ENCODE measurements around the gene MNT. TPM values are rescaled to one million over a fixed set of nuclear protein-coding genes. Genes with fewer than 3 reads are reported as not detected.
A peak's percentile ranks its signal among the peaks of the same experiment; 100 is the strongest.

MNT gene
- total RNA-seq, 1 experiment from 2014 or later, result 9.0 TPM

DNA sequence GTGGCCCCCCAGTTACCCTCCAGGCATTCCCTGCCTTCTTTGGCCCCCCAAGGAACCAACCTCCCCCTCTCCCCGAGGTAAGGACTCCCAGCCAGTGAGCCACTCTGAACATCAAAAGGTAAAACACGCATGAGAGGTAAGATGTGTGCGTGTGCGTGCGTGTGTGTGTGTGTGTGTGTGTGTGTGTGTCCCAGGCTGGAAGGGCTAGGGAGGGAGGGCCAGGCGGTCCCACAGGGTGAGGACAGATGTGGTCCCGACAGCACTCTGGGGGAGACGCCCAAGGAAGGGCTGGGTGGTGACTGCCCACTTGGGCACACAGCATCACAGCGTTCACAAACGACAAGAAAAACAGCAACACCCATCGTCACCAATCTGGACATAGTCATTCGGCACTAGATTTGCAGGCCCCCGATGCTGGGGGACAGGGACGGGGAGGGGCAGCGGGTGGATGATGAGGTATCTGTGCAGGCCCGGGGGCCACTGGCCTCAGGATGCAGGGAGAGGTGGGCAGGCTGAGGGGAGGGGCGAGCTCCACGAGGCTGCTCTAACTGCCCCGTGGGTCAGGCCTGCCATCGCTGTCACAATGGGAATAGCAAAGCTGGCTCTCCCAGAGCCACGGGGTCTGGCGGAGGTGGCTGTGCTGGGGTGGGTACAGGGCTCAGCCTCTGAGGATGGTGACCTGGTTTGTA, 16.3 kb downstream of the MNT start:
- Histone ChIP-seq H3K36me3 (replicated peaks; ENCODE audit: control insufficient read depth, insufficient read depth, low read length) (no peaks in the 10 kb centered on the region; the same call in 1 of the 2 replicates), H3K4me3 (ENCODE audit: insufficient read depth, low read depth, low read length) (no peak overlapping the region), H3K27me3 (ENCODE audit: control insufficient read depth, insufficient read depth, low read length) (no peaks in the 10 kb centered on the region)
- no peak for DNase-seq

DNA sequence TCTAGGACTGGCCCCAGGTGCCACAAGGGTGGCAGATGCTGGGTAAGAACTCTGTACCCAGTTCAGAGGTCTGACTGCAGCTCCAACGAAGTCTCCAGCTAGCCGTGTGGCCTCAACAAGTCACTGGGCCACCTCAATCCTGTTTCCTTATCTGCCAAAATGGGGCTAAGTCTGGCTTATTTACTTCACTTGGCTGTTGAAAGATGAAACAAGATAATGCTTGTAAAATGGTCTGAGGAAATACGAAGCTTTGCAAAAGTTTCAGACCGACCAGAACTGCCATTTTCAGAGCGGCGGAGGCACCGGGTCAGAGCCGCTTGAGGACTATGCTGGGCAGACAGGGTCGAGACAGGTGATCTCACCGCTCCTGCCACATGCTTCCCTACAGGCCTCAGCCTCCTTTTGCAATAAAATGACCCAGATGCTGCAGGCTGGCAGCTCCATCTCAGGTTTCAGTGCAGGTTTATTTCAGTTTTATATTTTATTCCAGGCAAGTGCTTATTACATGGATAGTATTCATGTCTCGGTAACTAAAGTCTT, 17.2 kb downstream of the MNT start:
- no peaks in the 10 kb centered on the region; the same call in 1 of the 2 replicates for H3K36me3 ChIP-seq (replicated peaks; ENCODE audit: control insufficient read depth, insufficient read depth, low read length)
- DNase-seq, result no peak
- H3K27me3 ChIP-seq (ENCODE audit: control insufficient read depth, insufficient read depth, low read length), result no peaks in the 10 kb centered on the region
- no peak overlapping the region for H3K4me3 ChIP-seq (ENCODE audit: insufficient read depth, low read depth, low read length)

DNA sequence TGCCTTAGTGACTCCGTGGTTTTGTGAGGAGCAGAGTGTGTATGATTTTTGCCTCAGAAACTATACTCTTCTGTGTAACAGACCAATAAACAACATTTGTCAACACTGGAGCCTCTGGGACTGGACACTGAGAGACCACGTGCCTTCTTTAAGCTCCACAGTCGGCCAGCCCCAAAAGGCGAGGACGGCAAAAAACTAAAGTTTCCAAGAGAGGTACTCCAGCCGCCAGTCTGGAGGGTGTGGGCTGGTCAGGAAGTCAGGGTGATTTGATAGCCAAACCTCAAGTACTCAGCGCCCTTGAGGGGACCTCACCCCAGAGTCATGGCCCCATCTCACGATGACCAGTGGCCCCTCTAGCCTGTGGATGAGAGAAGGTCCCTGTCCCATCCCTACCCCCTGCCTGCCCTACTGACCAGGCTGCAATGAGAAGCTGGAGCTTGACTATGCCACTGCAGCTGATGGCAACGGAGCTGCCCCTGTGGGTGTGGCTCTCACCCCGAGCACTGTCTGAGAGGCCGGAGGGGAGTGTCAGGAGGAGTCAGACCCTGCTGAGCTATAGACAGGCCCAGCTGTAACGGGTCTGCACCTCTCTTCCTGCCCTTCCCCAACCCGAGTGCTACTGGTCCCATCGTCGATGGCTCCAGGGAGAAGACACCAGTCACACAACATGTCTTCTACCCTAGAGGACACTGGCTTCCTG, 19.8 kb downstream of the MNT start:
- no peaks in the 10 kb centered on the region; the same call in none of the 2 replicates for H3K36me3 ChIP-seq (replicated peaks; ENCODE audit: control insufficient read depth, insufficient read depth, low read length)
- no peak overlapping the region for H3K4me3 ChIP-seq (ENCODE audit: insufficient read depth, low read depth, low read length)
- H3K27me3 ChIP-seq (ENCODE audit: control insufficient read depth, insufficient read depth, low read length), result no peaks in the 10 kb centered on the region
- DNase-seq, result no peak

DNA sequence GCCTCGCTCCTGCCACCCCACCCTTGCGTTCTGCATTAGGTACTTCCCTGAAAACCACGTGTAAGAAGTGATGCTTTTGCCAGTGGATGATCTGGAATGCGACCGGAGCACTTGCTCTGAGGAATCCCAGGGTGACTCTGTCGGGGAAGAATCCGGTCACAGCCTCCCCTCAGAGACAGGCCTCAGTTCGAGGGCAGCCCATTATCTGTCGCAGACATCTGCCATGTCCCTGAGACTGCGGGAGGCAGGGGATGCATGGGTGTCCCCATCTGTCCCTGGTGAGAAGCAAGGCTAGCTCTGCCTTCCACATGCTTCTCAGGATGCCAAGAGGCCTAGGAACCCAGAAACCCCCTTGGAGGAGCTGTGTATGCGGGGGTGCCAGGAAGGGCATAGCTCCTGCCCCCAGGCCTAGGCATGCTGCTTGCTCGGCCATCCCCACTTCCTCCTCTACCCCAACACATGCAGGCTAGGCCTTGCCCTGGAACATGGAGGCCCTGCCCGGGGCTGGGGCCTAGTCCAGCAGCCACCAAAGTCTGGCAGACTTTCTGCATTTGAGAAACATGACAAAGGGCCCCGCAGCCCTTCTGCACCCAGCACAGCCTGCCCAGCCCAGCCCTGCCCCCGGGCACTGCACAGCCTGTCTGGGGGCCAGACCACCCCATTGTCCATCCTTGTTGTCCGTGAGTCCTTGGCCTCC, 20.5 kb downstream of the MNT start:
- Histone ChIP-seq H3K27me3 (ENCODE audit: control insufficient read depth, insufficient read depth, low read length) (no peaks in the 10 kb centered on the region), H3K4me3 (ENCODE audit: insufficient read depth, low read depth, low read length) (no peak overlapping the region), H3K36me3 (replicated peaks; ENCODE audit: control insufficient read depth, insufficient read depth, low read length) (no peaks in the 10 kb centered on the region; the same call in none of the 2 replicates)
- DNase-seq, result no peak

DNA sequence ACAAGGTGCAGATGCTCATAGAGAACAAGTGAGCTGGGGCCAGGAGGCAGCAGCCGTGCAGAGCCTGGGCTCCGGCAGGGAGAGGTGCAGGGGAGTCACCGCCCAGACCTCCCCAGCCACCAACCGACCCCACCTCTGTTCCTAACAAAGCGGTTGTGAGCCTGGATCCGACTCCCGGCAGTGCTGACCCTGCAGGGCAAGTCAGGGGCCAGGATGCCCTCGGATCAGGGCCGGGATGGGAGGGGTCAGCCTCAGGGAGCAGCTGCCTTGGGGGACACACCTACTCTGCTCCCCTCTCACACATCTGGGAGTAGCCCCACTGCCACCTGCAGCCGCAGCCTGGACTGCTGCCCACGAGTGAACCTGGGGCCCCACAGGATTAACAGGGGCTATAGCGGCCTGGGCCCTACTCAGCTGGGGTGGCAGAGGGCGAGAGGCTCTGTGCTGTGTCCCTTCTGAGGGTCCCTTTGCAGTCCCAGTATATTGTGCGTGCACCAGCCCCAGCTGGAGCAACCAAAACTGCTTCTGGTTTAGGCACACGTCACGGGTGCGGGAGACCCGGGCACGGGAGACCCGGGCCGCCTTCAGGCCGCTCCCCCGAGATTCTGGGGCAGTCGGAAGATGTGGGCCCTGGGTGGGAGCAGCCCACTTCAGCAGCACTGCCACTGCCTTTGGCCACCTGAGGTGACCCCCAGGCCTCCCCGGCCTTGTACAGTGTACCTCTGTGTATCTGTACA, 21.2 kb downstream of the MNT start:
- Histone ChIP-seq H3K4me3 (ENCODE audit: insufficient read depth, low read depth, low read length) (no peak overlapping the region), H3K36me3 (replicated peaks; ENCODE audit: control insufficient read depth, insufficient read depth, low read length) (no peaks in the 10 kb centered on the region; the same call in none of the 2 replicates), H3K27me3 (ENCODE audit: control insufficient read depth, insufficient read depth, low read length) (no peaks in the 10 kb centered on the region)
- no peak for DNase-seq

DNA sequence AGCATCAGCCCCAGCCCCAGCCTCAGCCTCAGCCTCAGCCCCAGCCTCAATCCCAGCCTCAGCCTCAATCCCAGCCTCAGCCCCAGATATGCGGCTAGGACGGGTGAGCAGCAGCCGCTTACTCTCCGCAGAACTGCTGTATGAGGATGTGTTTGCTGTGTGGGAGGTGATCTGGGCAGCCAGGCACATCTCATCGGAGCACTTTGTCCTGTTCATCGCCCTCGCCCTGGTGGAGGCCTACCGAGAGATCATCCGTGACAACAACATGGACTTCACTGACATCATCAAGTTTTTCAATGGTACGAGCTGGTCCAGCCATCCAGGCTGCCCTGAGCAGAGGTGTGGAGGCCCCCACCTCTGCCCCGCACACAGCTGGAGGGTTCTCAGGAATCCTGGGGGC, 22.0 kb downstream of the MNT start:
- H3K4me3 ChIP-seq (ENCODE audit: insufficient read depth, low read depth, low read length), result no peak overlapping the region
- no peaks in the 10 kb centered on the region; the same call in none of the 2 replicates for H3K36me3 ChIP-seq (replicated peaks; ENCODE audit: control insufficient read depth, insufficient read depth, low read length)
- DNase-seq, result no peak
- H3K27me3 ChIP-seq (ENCODE audit: control insufficient read depth, insufficient read depth, low read length), result no peaks in the 10 kb centered on the region

DNA sequence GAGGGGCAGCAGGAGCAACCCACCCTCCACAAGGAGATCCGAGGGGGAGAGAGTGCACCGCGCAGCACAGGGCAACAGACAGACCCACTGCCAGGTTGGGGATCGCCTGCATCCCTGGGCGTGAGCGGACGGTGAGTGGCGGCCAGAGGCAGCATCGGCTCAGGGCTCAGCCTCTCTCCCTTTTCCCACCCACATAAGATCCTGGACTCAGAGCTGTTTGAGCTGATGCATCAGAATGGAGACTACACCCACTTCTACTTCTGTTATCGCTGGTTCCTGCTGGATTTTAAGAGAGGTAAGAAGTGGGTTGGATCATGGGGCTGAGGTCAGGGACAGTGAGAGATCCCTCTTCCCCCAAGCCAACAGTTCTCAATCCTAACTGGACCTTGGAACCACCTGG, 23.2 kb downstream of the MNT start:
- DNase-seq, result no peak
- Histone ChIP-seq H3K4me3 (ENCODE audit: insufficient read depth, low read depth, low read length) (no peak overlapping the region), H3K27me3 (ENCODE audit: control insufficient read depth, insufficient read depth, low read length) (no peaks in the 10 kb centered on the region), H3K36me3 (replicated peaks; ENCODE audit: control insufficient read depth, insufficient read depth, low read length) (peaks cover 1% of the 10 kb centered on the region)

DNA sequence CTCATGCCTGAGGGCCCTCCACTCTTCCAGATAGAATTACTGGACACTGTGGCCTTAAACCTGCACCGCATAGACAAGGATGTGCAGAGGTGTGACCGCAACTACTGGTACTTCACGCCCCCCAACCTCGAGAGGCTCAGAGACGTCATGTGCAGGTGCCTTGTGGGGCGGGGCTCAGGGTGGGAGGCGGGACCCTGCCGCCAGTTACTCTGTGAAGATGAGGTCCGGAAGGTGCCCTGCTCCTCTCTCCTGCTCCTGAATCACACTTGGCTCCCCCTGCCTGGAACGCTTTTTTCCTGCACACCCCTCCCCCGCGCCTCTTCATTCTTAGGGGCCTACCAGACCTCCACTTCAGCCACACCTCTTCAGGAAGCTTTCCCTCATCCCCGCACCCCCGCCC, 24.8 kb downstream of the MNT start:
- Histone ChIP-seq H3K27me3 (ENCODE audit: control insufficient read depth, insufficient read depth, low read length) (no peaks in the 10 kb centered on the region), H3K36me3 (replicated peaks; ENCODE audit: control insufficient read depth, insufficient read depth, low read length) (peaks cover 1% of the 10 kb centered on the region), H3K4me3 (ENCODE audit: insufficient read depth, low read depth, low read length) (no peak overlapping the region)
- peak; percentile 73 for DNase-seq

DNA sequence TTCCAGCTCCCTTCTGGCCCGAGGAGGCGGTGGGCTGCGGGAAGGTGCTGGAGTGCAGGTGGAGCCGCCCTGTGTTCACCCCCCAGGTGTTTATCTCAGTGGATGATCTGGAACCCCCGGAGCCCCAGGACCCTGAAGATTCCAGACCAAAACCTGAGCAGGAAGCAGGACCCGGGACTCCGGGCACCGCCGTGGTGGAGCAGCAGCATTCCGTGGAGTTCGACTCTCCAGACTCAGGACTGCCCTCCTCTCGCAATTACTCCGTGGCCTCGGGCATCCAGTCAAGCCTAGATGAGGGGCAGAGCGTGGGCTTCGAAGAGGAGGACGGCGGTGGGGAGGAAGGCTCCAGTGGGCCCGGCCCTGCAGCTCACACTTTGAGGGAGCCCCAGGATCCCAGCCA, 25.5 kb downstream of the MNT start:
- H3K27me3 ChIP-seq (ENCODE audit: control insufficient read depth, insufficient read depth, low read length), result no peaks in the 10 kb centered on the region
- H3K36me3 ChIP-seq (replicated peaks; ENCODE audit: control insufficient read depth, insufficient read depth, low read length), result peaks cover 1% of the 10 kb centered on the region
- H3K4me3 ChIP-seq (ENCODE audit: insufficient read depth, low read depth, low read length), result no peak overlapping the region
- DNase-seq, result no peak

DNA sequence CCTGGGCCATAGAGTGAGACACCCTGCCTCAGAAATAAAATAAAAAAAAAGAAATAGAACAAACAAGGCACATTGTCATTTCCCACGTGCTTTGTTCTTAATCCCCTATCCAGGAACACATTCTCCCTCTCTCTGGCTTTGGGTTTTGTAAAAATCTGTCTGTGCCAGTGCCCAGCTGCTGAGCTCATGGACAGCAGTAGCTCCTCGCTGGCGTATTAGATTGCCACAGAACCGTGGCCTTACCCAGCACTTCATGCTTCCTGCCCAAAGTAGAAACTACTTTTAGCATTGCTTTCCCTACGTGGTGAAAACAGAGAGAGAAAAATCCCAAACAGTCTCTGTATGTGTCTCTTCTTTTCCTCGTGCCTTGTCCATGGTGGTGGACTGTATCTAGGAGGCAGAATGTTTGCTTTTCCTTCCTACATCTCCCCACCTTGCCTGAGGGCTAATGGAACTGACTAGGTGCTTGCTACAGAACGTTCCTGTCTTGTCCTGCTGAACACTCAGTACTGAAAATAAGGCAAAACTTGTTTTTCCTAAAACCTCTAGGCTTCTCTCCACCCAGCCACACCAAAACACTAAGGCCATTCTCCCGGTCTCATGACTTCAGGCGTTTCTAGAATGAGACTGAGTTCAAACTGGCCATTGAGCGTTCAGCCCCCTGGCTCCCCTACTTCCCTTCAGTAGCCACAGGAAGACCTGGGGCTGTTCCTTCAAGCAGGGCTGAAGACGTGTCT, 26.1 kb downstream of the MNT start:
- Histone ChIP-seq H3K4me3 (ENCODE audit: insufficient read depth, low read depth, low read length) (no peak overlapping the region), H3K36me3 (replicated peaks; ENCODE audit: control insufficient read depth, insufficient read depth, low read length) (peaks cover 1% of the 10 kb centered on the region), H3K27me3 (ENCODE audit: control insufficient read depth, insufficient read depth, low read length) (no peaks in the 10 kb centered on the region)
- no peak for DNase-seq

DNA sequence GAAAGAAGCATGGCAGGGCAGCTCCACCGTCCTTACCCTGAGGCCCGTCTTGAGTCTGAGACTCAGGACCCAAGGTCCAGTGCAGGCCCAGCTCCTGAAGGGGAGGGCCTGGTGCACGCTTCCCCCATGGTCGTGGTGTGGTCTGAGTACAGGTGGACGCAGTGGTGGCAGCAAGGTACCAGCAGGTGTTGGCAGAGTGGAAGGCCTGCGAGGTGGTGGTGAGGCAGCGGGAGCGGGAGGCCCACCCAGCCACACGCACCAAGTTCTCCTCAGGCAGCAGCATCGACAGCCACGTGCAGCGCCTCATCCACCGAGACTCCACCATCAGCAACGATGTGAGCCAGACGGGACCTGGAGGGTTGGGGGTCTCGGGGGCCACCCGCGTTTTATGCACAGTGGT, 27.7 kb downstream of the MNT start:
- no peaks in the 10 kb centered on the region for H3K27me3 ChIP-seq (ENCODE audit: control insufficient read depth, insufficient read depth, low read length)

DNA sequence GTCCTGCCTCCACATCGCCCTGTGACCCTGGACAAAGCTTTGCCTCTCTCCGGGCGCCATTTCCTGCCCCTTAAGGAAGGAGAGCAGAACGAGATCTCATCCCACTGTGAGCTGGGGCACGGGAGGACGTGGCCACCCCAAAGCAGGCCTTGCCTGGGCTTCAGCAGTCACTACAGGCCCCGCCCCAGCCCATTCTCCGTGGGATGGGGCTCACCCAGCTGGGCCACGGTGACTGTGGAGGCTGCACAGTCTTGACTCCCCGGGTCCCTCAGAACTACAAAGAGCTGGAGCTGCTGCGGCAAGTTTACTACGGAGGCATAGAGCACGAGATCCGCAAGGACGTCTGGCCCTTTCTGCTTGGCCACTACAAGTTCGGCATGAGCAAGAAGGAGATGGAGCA, 28.2 kb downstream of the MNT start:
- Histone ChIP-seq H3K4me3 (ENCODE audit: insufficient read depth, low read depth, low read length) (no peak overlapping the region), H3K36me3 (replicated peaks; ENCODE audit: control insufficient read depth, insufficient read depth, low read length) (peaks cover 1% of the 10 kb centered on the region), H3K27me3 (ENCODE audit: control insufficient read depth, insufficient read depth, low read length) (no peaks in the 10 kb centered on the region)
- no peak for DNase-seq

More for the DNA sequence above, 27.7 kb downstream of the MNT start:
- DNase-seq, result no peak
- no peak overlapping the region for H3K4me3 ChIP-seq (ENCODE audit: insufficient read depth, low read depth, low read length)
- peaks cover 1% of the 10 kb centered on the region for H3K36me3 ChIP-seq (replicated peaks; ENCODE audit: control insufficient read depth, insufficient read depth, low read length)

DNA sequence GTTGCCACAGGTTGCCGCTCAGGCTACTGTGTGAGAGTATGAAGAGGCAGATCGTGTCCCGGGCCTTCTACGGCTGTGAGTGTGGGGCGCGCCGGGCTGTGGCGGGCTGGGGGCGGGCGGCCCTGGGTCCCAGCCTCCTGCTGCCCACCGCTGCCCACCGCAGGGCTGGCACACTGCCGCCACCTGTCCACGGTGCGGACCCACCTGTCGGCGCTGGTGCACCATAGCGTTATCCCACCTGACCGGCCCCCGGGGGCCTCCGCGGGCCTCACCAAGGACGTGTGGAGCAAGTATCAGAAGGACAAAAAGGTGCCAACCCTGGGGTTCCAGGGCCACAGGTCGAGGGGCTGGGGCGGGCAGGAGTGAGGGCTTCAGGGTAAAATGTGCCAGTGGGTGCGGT, 28.7 kb downstream of the MNT start:
- no peak overlapping the region for H3K4me3 ChIP-seq (ENCODE audit: insufficient read depth, low read depth, low read length)
- peaks cover 1% of the 10 kb centered on the region for H3K36me3 ChIP-seq (replicated peaks; ENCODE audit: control insufficient read depth, insufficient read depth, low read length)
- no peaks in the 10 kb centered on the region for H3K27me3 ChIP-seq (ENCODE audit: control insufficient read depth, insufficient read depth, low read length)
- DNase-seq, result no peak
